Measurements from ENCODE around the gene CYTH2.

DNA sequence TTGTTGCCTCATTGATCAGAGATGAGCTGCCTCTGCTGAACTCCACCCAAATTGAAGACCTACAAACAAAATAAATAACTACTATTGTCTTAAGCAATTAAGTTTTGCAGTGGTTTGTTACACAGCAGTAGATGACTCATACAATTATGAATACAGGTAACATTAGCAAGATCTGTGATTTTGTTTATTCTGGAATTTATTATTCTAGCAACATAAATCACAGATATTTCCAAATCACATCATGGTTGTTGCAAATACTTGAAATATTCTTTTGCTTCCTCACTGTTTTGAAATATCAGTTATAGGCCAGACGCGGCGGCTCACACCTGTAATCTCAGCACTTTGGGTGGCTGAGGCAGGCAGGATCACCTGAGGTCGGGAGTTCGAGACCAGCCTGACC, 55.6 kb downstream of the CYTH2 start:
- TF ChIP-seq, protein P1, sequence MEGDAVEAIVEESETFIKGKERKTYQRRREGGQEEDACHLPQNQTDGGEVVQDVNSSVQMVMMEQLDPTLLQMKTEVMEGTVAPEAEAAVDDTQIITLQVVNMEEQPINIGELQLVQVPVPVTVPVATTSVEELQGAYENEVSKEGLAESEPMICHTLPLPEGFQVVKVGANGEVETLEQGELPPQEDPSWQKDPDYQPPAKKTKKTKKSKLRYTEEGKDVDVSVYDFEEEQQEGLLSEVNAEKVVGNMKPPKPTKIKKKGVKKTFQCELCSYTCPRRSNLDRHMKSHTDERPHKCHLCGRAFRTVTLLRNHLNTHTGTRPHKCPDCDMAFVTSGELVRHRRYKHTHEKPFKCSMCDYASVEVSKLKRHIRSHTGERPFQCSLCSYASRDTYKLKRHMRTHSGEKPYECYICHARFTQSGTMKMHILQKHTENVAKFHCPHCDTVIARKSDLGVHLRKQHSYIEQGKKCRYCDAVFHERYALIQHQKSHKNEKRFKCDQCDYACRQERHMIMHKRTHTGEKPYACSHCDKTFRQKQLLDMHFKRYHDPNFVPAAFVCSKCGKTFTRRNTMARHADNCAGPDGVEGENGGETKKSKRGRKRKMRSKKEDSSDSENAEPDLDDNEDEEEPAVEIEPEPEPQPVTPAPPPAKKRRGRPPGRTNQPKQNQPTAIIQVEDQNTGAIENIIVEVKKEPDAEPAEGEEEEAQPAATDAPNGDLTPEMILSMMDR (IDR thresholded peaks at IDR 0.05; ENCODE audit: borderline replicate concordance, extremely low read depth, low read length, poor library complexity, severe bottlenecking): no peak
- no peak for TF ChIP-seq EZH2 (IDR thresholded peaks at IDR 0.05; ENCODE audit: borderline replicate concordance, low read depth, low read length, severe bottlenecking)
